Measurements from ENCODE around the gene RAB40B.

DNA sequence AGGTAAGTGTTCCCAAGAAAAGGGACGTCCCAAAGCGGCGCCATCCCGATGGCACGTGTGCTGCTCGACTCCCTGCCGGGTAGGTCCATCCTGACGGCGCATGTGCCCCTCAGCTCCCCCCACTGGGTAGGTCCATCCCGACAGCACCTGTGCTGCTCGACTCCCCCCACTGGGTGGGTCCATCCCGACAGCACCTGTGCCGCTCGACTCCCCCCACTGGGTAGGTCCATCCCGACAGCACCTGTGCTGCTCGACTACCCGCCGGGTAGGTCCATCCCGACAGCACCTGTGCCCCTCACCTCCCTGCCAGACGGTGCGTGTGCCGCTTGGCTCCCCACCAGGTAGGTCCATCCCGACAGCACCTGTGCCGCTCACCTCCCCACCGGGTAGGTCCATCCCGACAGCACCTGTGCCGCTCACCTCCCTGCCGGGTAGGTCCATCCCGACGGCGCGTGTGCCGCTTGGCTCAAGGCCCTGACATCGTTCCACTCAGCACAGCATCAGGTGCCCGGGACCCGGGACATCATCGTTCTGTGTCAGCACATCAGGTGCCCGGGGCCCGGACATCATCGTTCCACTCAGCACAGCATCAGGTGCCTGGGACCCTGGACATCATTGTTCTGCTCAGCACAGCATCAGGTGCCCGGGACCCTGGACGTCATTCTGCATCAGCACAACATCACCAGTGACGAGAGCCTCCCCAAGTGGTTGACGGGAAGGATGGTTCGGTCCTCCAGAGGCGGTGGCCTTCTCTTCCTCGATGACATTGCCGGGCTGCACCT lies 31.2 kb upstream of the RAB40B start:
- TF ChIP-seq CTCF (IDR thresholded peaks at IDR 0.05 in 2 of 3, conservative IDR thresholded peaks at IDR 0.05 in 1 of 3; ENCODE audit: borderline replicate concordance in 1 of 3, insufficient read depth in 1 of 3, low read depth in 2 of 3, low read length in 2 of 3) (no peak), REST (IDR thresholded peaks at IDR 0.05; ENCODE audit: low read depth) (no peak), POLR2A (IDR thresholded peaks at IDR 0.05; ENCODE audit: borderline replicate concordance, extremely low read depth, insufficient read depth, insufficient read length) (no peak), RAD21 (IDR thresholded peaks at IDR 0.05; ENCODE audit: low read depth) (no peak), SP1 (IDR thresholded peaks at IDR 0.05; ENCODE audit: low read depth) (no peak), POLR2AphosphoS5 (IDR thresholded peaks at IDR 0.05; ENCODE audit: low read depth, low read length) (no peak), EZH2phosphoT487 (IDR thresholded peaks at IDR 0.05; ENCODE audit: borderline replicate concordance) (no peak), SIN3A (IDR thresholded peaks at IDR 0.05; ENCODE audit: low read depth) (no peak), EZH2 (IDR thresholded peaks at IDR 0.05) (no peak), JUND (IDR thresholded peaks at IDR 0.05) (no peak), YY1 (IDR thresholded peaks at IDR 0.05; ENCODE audit: extremely low read depth, insufficient replicate concordance, low read depth, low read length) (no peak), ZBTB33 (IDR thresholded peaks at IDR 0.05; ENCODE audit: extremely low read depth, insufficient replicate concordance, low read length) (no peak), ZFX (IDR thresholded peaks at IDR 0.05) (no peak)
- TF ChIP-seq, protein P1, sequence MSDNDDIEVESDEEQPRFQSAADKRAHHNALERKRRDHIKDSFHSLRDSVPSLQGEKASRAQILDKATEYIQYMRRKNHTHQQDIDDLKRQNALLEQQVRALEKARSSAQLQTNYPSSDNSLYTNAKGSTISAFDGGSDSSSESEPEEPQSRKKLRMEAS (IDR thresholded peaks at IDR 0.05): no peak
